Progenitor cell of endocrine pancreas (in vitro differentiated cells): ENCODE data around the gene ERC1. TPM values are rescaled to one million over a fixed set of nuclear protein-coding genes. Genes with fewer than 3 reads are reported as not detected.

Experiments used
- DNase-seq: peaks from one replicate; pipeline ENCODE4 v3.0.0; 2021; ENCODE audit warnings: low spot score; ENCODE audit not compliant: unreplicated experiment
- H3K27ac Mint-ChIP-seq: 2 replicates; pipeline ENCODE4 v1.8.0; 2021; ENCODE audit warnings: mild to moderate bottlenecking, moderate library complexity, mixed read lengths
- H3K27me3 Mint-ChIP-seq: 2 replicates; pipeline ENCODE4 v1.8.0; 2021; ENCODE audit warnings: mixed read lengths
- H3K36me3 Mint-ChIP-seq: 2 replicates; pipeline ENCODE4 v1.8.0; 2022; ENCODE audit warnings: mixed read lengths; ENCODE audit not compliant: insufficient read depth
- H3K4me1 Mint-ChIP-seq: 2 replicates; pipeline ENCODE4 v1.8.0; 2021; ENCODE audit warnings: low read depth, mixed read lengths
- H3K4me3 Mint-ChIP-seq: 2 replicates; pipeline ENCODE4 v1.8.0; 2021; ENCODE audit warnings: low read depth, mild to moderate bottlenecking, moderate library complexity, mixed read lengths
- H3K9me3 Mint-ChIP-seq: 2 replicates; pipeline ENCODE4 v1.8.0; 2021; ENCODE audit warnings: low read depth, mixed read lengths
- total RNA-seq: library from RNA; stranded (reverse); gene quantifications from 2 replicates; pipeline ENCODE4 v1.2.1, GENCODE V29; 2021
- TF ChIP-seq, protein P1 (sequence below): fragments of 200-600 bp; sonication (generic); IDR thresholded peaks from one replicate; pipeline ENCODE4 v1.5.0; 2021; ENCODE audit warnings: antibody characterized with exemption, mild to moderate bottlenecking; ENCODE audit not compliant: unreplicated experiment

ERC1 gene
- total RNA-seq, 1 donor from 2014 or later: 146 TPM

DNA sequence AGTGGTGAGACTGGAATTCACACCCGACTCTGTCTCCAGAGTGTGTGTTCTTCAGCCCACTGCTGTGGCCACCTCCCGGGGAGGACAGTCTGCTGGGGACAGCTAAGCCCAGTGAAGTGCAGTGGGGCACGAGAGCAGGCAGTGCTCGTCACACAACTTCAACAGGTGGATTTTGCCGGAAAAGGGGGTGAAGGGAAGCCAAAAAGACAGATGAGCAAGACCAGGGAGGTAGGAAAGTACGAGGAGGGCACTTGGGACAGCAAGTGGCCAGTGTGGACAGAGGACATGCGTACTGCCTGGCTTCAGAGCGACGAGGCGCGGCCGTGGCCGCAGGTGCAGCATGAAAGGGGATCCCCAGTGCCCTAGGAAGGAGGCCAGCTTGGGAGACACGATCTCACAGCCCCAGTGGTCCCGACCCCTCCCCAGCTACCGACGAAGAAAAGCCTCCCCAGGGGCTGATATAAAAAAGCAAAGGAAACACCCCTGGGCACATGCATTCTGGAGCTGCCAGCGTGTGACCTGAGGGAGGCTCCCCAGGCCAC, 507.2 kb downstream of the ERC1 start:
- TF ChIP-seq, protein P1, sequence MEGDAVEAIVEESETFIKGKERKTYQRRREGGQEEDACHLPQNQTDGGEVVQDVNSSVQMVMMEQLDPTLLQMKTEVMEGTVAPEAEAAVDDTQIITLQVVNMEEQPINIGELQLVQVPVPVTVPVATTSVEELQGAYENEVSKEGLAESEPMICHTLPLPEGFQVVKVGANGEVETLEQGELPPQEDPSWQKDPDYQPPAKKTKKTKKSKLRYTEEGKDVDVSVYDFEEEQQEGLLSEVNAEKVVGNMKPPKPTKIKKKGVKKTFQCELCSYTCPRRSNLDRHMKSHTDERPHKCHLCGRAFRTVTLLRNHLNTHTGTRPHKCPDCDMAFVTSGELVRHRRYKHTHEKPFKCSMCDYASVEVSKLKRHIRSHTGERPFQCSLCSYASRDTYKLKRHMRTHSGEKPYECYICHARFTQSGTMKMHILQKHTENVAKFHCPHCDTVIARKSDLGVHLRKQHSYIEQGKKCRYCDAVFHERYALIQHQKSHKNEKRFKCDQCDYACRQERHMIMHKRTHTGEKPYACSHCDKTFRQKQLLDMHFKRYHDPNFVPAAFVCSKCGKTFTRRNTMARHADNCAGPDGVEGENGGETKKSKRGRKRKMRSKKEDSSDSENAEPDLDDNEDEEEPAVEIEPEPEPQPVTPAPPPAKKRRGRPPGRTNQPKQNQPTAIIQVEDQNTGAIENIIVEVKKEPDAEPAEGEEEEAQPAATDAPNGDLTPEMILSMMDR: no peak
- DNase-seq: no peak
- Mint-ChIP-seq H3K36me3 (peaks cover 13% of the 10 kb centered on the region), H3K9me3 (peaks cover 2% of the 10 kb centered on the region), H3K27me3 (no peaks in the 10 kb centered on the region), H3K27ac (no peak overlapping the region), H3K4me1 (no peaks in the 10 kb centered on the region), H3K4me3 (no peak overlapping the region)

GRCh38 chr12:1499351-1499750, 508.3 kb downstream of the ERC1 start:
- DNase-seq: no peak
- TF ChIP-seq, protein P1: no peak
- Mint-ChIP-seq H3K27ac (no peak overlapping the region), H3K4me3 (no peak overlapping the region), H3K4me1 (no peaks in the 10 kb centered on the region), H3K9me3 (peaks cover 2% of the 10 kb centered on the region), H3K36me3 (peaks cover 9% of the 10 kb centered on the region), H3K27me3 (no peaks in the 10 kb centered on the region)

- H3K36me3 Mint-ChIP-seq: peaks cover 6% of the 10 kb centered on the region
- H3K9me3 Mint-ChIP-seq: peaks cover 2% of the 10 kb centered on the region
- no peak overlapping the region for H3K4me3 Mint-ChIP-seq
- no peak for DNase-seq
- no peaks in the 10 kb centered on the region for H3K27me3 Mint-ChIP-seq
- H3K4me1 Mint-ChIP-seq: no peaks in the 10 kb centered on the region
- TF ChIP-seq, protein P1: no peak
- no peak overlapping the region for H3K27ac Mint-ChIP-seq
Observed at GRCh38 chr12:1500095-1500801, 509.2 kb downstream of the ERC1 start.

GRCh38 chr12:1501001-1501400, 510.0 kb downstream of the ERC1 start:
- Mint-ChIP-seq H3K27ac (no peak overlapping the region), H3K4me3 (no peak overlapping the region), H3K4me1 (no peaks in the 10 kb centered on the region), H3K36me3 (peaks cover 6% of the 10 kb centered on the region), H3K9me3 (peaks cover 2% of the 10 kb centered on the region), H3K27me3 (no peaks in the 10 kb centered on the region)
- TF ChIP-seq, protein P1: no peak
- no peak for DNase-seq

DNA sequence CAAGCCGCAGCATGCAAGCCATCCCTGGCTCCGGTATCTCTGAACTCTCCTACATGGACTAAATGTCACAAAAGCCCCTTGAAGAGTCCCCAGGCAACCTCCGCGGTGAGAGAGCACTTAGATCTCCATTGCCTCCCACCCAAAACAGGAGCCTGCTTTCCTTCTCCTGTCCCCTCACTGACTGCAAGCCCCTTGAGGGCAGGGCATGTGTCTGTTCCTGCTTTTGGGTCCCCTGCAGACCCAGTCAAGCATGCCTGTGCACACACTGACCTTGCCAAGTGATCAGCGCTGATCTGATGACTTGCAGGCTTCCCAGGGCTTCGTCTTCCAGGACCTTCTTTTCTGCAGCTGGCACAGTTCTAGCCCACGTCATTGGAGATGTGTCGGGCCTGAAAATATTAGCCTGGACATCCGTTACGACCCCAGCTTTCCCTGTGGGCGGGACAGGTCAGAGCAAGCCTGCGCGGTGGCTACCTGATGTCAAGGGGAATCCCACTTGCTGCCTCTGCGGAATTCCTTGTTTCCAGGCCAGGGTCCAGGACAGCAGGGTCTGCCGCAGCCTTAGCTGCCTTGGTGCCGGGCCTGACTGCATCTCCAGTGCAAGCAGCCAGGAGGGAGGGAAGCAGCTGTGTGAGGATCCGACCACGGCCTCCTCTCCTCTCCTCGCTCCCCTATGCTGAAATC, 510.8 kb downstream of the ERC1 start:
- no peak overlapping the region for H3K27ac Mint-ChIP-seq
- DNase-seq: no peak
- H3K4me3 Mint-ChIP-seq: no peak overlapping the region
- peaks cover 6% of the 10 kb centered on the region for H3K36me3 Mint-ChIP-seq
- peaks cover 2% of the 10 kb centered on the region for H3K9me3 Mint-ChIP-seq
- no peaks in the 10 kb centered on the region for H3K4me1 Mint-ChIP-seq
- no peaks in the 10 kb centered on the region for H3K27me3 Mint-ChIP-seq
- TF ChIP-seq, protein P1: no peak
